Measurements from ENCODE around the gene P3H4.
"Not testable (repeated sequence)": the region's sequence is repeated elsewhere in the genome, so short reads cannot be mapped to it uniquely, and the experiment has no call there.

P3H4 gene

GRCh38 chr17:41792845-41793783 is 18.6 kb downstream of the P3H4 start:
- DNase-seq: peak; percentile 71

GRCh38 chr17:41787021-41787418 is 24.7 kb downstream of the P3H4 start:
- no peak for DNase-seq

- DNase-seq: peak; percentile 99
These were observed 25.3 kb downstream of the P3H4 start, which contains the start of gene JUP for GRCh38 chr17:41786227-41787020. Gene JUP (minus strand): TSS chr17:41786711. CDS start chr17:41771854, 14,857 bp downstream.

GRCh38 chr17:41785859-41786226 is 25.9 kb downstream of the P3H4 start:
- DNase-seq: no peak

- peak; percentile 82 for DNase-seq
These were observed 26.5 kb downstream of the P3H4 start for GRCh38 chr17:41785091-41785858.

- DNase-seq: peak; percentile 95
These were observed 27.5 kb downstream of the P3H4 start for GRCh38 chr17:41784207-41784744.

GRCh38 chr17:41782142-41782541 is 29.6 kb downstream of the P3H4 start:
- no peak for DNase-seq

- peak; percentile 8 for DNase-seq
These were observed 30.2 kb downstream of the P3H4 start for GRCh38 chr17:41781404-41782110.

GRCh38 chr17:41779954-41780353 is 31.8 kb downstream of the P3H4 start:
- DNase-seq: no peak

GRCh38 chr17:41777574-41778188 is 34.1 kb downstream of the P3H4 start:
- DNase-seq: no peak

GRCh38 chr17:41777157-41777573 is 34.6 kb downstream of the P3H4 start:
- no peak for DNase-seq

- not testable (repeated sequence) for DNase-seq
These were observed 35.4 kb downstream of the P3H4 start for GRCh38 chr17:41776262-41776900.

GRCh38 chr17:41775394-41776226 is 36.1 kb downstream of the P3H4 start:
- no peak for DNase-seq

- DNase-seq: no peak
These were observed 38.0 kb downstream of the P3H4 start for GRCh38 chr17:41773731-41774193.

- no peak for DNase-seq
These were observed 38.6 kb downstream of the P3H4 start for GRCh38 chr17:41773190-41773588.

GRCh38 chr17:41772586-41773189 is 39.1 kb downstream of the P3H4 start:
- no peak for DNase-seq

GRCh38 chr17:41772218-41772585 is 39.5 kb downstream of the P3H4 start:
- DNase-seq: no peak

- DNase-seq: no peak
These were observed 40.2 kb downstream of the P3H4 start for GRCh38 chr17:41771389-41772206.

GRCh38 chr17:41769985-41770384 is 41.8 kb downstream of the P3H4 start:
- no peak for DNase-seq
